Measurements from ENCODE around the gene TMEM191C.
"Not testable (repeated sequence)": the region's sequence is repeated elsewhere in the genome, so short reads cannot be mapped to it uniquely, and the experiment has no call there.

The TMEM191C gene

DNA sequence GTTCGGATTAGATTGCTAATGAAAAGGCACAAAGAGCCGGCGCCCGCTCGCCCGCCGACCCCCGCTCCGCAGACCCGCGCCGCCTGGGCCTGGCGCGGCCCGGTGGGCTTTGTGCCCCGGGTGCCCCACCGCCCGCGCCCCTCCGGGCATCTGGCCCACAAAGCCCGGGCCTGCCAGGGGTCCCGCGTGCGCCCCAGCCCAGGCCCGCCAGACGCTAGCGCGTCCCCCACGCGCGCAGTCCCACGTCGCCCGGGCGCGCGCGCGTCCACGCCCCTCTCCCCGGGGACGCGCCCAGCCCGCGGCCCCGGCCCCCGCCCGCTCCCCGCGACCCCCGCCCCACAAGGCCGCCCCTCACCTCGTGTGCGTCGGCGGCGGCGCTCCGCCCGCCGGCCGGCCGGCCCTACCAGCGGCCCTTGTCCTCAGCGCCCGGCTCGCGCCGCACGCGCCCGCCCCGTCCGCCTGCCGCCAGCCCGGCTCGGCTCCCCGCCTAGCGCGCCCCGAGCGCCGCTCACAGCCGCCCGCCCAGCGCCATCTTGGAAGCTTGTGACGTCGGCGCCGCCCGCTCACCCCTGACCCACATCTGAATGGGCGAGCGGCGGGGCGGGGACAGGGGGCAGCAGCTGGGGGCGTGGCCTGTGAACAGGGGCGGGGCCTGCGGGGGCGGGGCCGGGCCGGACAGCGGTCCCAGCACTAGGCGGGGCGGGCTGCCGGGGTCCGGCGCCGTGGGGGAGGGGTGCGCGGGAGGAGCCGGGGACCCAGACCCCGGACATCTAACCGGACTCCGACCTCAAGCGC lies 50.0 kb downstream of the TMEM191C start:
- DNase-seq (ENCODE audit: low read depth); H3K4me3 ChIP-seq (ENCODE audit: low read depth, low read length): not testable (repeated sequence)

All from NB4 (cell line).